D721Med (cell line): ENCODE measurements around the gene DHRS3.

Experiments
- DNase-seq: peaks from one replicate; pipeline ENCODE4 v3.0.0; 2011; ENCODE audit warnings: low spot score; ENCODE audit not compliant: insufficient read length
- FAIRE-seq: peaks from 2 replicates; lab custom pipeline; 2011; peaks lifted over from hg19 to GRCh38; lab: Jason Lieb, UNC
- CTCF ChIP-seq: IDR thresholded peaks from 2 replicates; pipeline ENCODE4 v1.5.1; 2012; ENCODE audit warnings: mild to moderate bottlenecking, control low read depth; ENCODE audit not compliant: insufficient read depth; ENCODE audit errors: missing control alignments

DHRS3 gene

DNA sequence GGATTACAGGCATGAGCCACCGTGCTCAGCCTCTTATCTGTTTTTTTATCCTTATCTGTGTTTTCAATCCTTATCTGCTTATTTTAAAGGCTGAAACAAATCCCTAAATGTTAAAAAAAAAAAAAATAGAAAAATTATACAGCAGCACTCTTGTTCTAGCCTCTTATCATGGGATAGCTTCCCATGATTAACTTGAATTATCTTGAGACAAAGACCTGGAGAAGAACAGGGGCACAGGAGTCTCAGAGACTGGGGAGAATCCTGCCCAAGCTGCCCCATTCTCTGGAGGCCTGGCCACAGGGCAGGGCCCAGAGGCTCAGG, 86.9 kb downstream of the DHRS3 start:
- DNase-seq (no peak), FAIRE-seq (no peak)
- TF ChIP-seq CTCF, result no peak

DNA sequence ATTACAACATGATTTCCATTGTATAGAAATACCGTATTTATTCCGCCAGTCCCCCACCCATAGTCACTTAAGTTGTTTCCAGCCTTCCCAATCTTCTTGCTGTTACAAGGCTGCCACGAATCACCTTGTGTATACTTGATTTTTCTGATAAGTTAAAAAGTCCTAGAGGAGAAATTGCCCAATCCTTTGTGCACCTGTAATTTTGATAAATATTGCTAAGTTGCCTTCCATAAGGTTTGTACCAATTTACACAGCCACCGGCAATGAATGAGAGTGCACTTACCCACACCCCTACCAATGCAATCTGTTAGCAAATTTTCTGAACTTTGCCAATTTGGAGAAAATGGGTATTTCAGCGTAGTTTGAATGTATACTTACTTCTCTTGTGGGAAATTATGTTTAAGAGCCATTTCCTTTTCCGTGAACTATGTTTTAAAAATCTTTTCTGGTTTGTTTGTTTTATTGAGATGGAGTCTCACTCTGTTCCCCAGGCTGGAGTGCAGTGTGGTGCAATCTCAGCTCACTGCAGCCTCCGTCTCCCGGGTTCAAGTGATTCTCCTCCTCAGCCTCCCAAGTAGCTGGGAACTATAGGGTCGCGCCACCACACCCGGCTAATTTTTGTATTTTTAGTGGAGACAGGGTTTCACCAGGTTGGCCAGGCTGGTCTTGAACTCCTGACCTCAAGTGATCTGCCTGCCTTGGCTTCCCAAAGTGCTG, 87.4 kb downstream of the DHRS3 start:
- FAIRE-seq, result no peak
- TF ChIP-seq CTCF, result no peak
- DNase-seq, result no peak

- DNase-seq (no peak), FAIRE-seq (no peak)
- TF ChIP-seq CTCF, result no peak
These were observed 88.3 kb downstream of the DHRS3 start for GRCh38 chr1:12529640-12530174.

DNA sequence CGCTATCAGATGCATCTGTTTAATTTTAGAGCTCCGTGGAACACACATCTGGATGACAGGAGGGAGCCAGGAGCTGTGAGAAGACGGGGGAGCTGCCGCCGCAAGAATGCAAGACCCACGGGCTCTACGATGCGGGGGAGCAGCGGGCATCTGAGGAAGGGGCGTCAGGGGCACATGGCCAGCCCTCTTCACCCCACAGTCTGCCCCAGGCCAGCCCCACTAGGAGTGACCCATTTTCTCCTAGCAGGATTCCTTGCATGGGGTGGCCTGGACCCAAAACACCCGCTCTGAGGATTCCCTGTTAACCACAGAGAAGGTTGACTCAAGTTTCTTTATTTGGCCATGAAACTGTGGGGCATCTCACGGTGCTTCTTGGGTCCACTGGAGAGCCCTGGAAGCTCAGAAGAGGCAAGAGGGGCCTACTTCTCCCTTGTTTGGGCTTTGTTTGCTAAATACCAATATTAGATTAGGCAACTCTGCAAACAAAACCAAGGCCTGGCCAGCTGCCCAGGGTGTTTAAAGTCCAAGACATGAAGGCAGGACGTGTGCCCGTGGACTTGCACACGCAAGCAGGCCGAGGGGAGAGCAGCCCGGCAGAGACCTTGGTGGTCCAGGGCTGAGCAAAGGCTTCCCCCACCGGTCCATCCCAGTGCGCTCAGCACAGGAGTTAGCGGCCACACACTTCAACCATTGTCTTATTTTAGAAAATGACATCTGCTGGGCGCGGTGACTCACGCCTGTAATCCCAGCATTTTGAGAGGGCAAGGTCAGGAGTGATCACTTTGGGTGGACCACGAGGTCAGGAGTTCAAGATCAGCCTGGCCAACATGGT, 89.8 kb downstream of the DHRS3 start:
- no peak for TF ChIP-seq CTCF
- FAIRE-seq (no peak), DNase-seq (no peak)

DNA sequence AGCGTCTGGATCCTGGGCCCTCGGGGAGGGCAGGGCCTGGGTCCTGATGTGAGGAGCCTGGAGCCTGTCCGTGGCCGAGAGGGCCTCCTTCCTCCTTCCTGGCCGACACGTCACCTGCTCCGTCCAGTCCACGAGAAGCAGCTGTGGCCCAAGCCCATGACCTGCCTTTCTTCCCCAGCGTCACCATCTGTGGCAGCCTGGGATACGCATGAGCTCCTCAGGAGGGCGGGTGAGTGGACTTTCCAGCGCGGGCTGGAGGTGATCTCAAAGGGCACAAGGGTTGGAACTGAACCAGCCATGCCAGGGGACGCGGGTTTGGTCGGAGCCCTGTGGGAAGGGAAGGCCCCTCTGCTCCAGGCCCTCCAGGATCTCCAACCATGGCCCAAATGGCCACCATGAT, 90.4 kb downstream of the DHRS3 start:
- no peak for TF ChIP-seq CTCF
- FAIRE-seq, result no peak
- DNase-seq, result no peak

DNA sequence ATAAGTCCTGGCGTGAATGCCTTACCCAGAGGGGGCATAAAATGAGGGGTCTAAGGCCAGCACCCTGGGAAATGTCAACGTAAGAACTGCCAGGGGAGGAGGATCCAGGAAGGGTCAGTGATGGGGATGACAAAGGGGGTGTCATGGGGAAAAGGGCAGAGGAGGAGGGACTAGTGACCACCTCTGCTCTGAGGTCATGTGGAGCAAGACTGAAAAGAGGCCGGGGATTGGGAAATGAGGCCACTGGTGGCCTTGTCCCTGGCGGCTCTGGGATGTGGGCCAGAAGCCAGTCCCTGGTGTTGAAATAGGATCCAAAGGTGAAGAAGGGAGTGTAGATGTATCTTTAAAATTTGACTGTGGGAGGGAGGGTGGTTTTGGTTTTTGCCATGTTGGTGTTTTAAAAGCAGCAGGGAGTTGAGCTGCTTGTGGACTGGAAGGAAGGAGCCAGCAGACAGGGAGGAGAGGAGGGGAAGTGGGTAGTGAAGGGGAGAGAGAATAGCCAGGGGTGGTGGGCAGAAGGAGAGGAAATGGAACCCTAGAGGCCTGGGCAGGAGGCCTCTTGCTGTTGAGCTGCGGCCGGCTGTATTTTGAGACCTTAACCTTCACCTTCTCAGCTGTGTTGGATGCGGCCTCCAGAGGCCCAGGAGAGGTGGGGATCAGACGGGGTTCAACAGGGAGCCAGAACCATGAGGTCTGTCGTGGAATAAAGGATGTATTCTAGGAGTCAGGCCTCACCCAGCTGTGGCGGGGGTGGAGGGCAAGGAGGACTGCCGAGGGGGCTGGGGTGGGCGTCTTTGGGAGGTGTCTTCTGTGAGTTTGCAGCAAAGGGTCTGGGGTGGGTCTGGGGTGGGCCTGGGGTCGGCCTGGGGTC, 92.5 kb downstream of the DHRS3 start:
- no peak for TF ChIP-seq CTCF
- no peak for DNase-seq
- no peak for FAIRE-seq
